NOMO-1 (cell line): ENCODE measurements around the gene FKBP4.

Source experiments
- DNase-seq, 2 experiments: peaks; one replicate each; lab custom pipeline; 2025; ENCODE audit not compliant: unreplicated experiment in 2 of 2; lab: John Stamatoyannopoulos, UW

The FKBP4 gene

GRCh38 chr12:2776129-2776806, 18.5 kb upstream of the FKBP4 start:
- DNase-seq = no peak

GRCh38 chr12:2779281-2779680, 15.5 kb upstream of the FKBP4 start:
- DNase-seq = no peak

GRCh38 chr12:2783936-2784600, 10.7 kb upstream of the FKBP4 start:
- peak in 1 of 2 experiments; percentile 23 for DNase-seq

- no peak for DNase-seq
These were observed 9.8 kb upstream of the FKBP4 start for GRCh38 chr12:2785017-2785416.

GRCh38 chr12:2791089-2791488, 3.7 kb upstream of the FKBP4 start:
- no peak for DNase-seq

GRCh38 chr12:2792671-2793500, 1.9 kb upstream of the FKBP4 start:
- DNase-seq = no peak

GRCh38 chr12:2793561-2793960, 1.2 kb upstream of the FKBP4 start:
- no peak for DNase-seq

GRCh38 chr12:2794191-2794735, 507 bp upstream of the FKBP4 start:
- DNase-seq = peak in 1 of 2 experiments; percentile 63

GRCh38 chr12:2795291-2796186, 769 bp downstream of the FKBP4 start:
- peak; percentile 21 to 59 for DNase-seq

- DNase-seq = peak in 1 of 2 experiments; percentile 22
These were observed 1.5 kb downstream of the FKBP4 start for GRCh38 chr12:2796187-2796666.

GRCh38 chr12:2797721-2798418, 3.1 kb downstream of the FKBP4 start:
- DNase-seq = no peak

GRCh38 chr12:2800046-2800570, 5.3 kb downstream of the FKBP4 start:
- no peak for DNase-seq

GRCh38 chr12:2801044-2801783, 6.4 kb downstream of the FKBP4 start:
- no peak for DNase-seq

GRCh38 chr12:2803635-2804392, 9.0 kb downstream of the FKBP4 start:
- DNase-seq = no peak

- no peak for DNase-seq
These were observed 9.8 kb downstream of the FKBP4 start for GRCh38 chr12:2804393-2805142.

- no peak for DNase-seq
These were observed 10.4 kb downstream of the FKBP4 start for GRCh38 chr12:2805143-2805520.

- no peak for DNase-seq
These were observed 11.9 kb downstream of the FKBP4 start for GRCh38 chr12:2806700-2807099.
